GM12878 (cell line): Measurements from ENCODE around the gene ADAMTS13. TPM values are rescaled to one million over a fixed set of nuclear protein-coding genes. Genes with fewer than 3 reads are reported as not detected.

ENCODE experiments used
- ATAC-seq: fragments of 200-7000 bp; cut with Tn5 transposase; 3 replicates; pipeline ENCODE4 v1.9.1; 2020; ENCODE audit warnings: mild to moderate bottlenecking, moderate library complexity
- BruUV-seq: library from RNA; stranded (reverse); fragments of 400-500 nt; replicated peaks from 2 replicates; lab custom pipeline; 2021; lab: Mats Ljungman, UMichigan
- CTCF ChIA-PET: fragments of 300-600 bp; sonication (Branson Sonifier 250); formaldehyde crosslinking; extraction: SDS; loops from one replicate; lab custom pipeline; 2021; ENCODE audit warnings: inconsistent platforms; lab: Yijun Ruan, JAX
- POLR2A ChIA-PET: fragments of 350-600 bp; formaldehyde crosslinking; extraction: SDS; loops from one replicate; lab custom pipeline; 2021; ENCODE audit warnings: inconsistent platforms; lab: Charles Lee
- RAD21 ChIA-PET: fragments of 300-600 bp; sonication (Branson Sonifier 250); formaldehyde crosslinking; loops from one replicate; lab custom pipeline; 2023; ENCODE audit warnings: antibody characterized with exemption; ENCODE audit not compliant: unreplicated experiment; lab: Charles Lee
- SMC1A ChIA-PET: fragments of 300-600 bp; sonication (Branson Sonifier 250); formaldehyde crosslinking; loops from one replicate; lab custom pipeline; 2023; ENCODE audit not compliant: unreplicated experiment, uncharacterized antibody; lab: Charles Lee
- DNase-seq: peaks from one replicate; pipeline ENCODE4 v3.0.0-alpha.2; 2011; ENCODE audit warnings: low read depth, low spot score
- FAIRE-seq: peaks from 3 replicates; lab custom pipeline; 2011; peaks lifted over from hg19 to GRCh38; lab: Jason Lieb, UNC
- H2AFZ ChIP-seq: 2 replicates; pipeline ENCODE4 v1.6.0; 2011; ENCODE audit warnings: low read depth, low read length, control low read depth; ENCODE audit not compliant: control insufficient read depth
- H3K27ac ChIP-seq: 2 replicates; pipeline ENCODE4 v1.5.1; 2011; ENCODE audit warnings: control low read depth; ENCODE audit not compliant: control insufficient read depth, insufficient read depth
- H3K27me3 ChIP-seq, 2 experiments: replicated peaks in 1 of 2; 2 replicates each; pipeline versions ENCODE4 v1.6.0 to v1.6.1; 2011; ENCODE audit warnings: low read length in 1 of 2; ENCODE audit not compliant: control insufficient read depth in 2 of 2, insufficient read depth in 2 of 2
- H3K36me3 ChIP-seq, 2 experiments: 2 replicates each; pipeline ENCODE4 v1.5.1; 2011; ENCODE audit warnings: low read length in 1 of 2; ENCODE audit not compliant: control insufficient read depth in 2 of 2, insufficient read depth in 2 of 2
- H3K4me1 ChIP-seq: 2 replicates; pipeline ENCODE4 v1.6.1; 2011; ENCODE audit warnings: mild to moderate bottlenecking, low read length, moderate library complexity, mixed read lengths; ENCODE audit not compliant: control insufficient read depth, insufficient read depth
- H3K4me2 ChIP-seq: 2 replicates; pipeline ENCODE4 v1.6.0; 2011; ENCODE audit warnings: control low read depth; ENCODE audit not compliant: control insufficient read depth, insufficient read depth
- H3K4me3 ChIP-seq: fragments of 200-600 bp; sonication (generic); 2 replicates; pipeline ENCODE4 v1.5.1; 2016
- H3K79me2 ChIP-seq: 2 replicates; pipeline ENCODE4 v1.6.0; 2011; ENCODE audit warnings: low read length; ENCODE audit not compliant: control insufficient read depth, insufficient read depth
- H3K9ac ChIP-seq: 2 replicates; pipeline ENCODE4 v1.8.0; 2011; ENCODE audit warnings: low read length, control low read depth, mixed read lengths; ENCODE audit not compliant: control insufficient read depth, insufficient read depth
- H3K9me3 ChIP-seq: replicated peaks from 3 replicates; pipeline ENCODE4 v1.5.1; 2011; ENCODE audit warnings: mild to moderate bottlenecking, low read length; ENCODE audit not compliant: control insufficient read depth, insufficient read depth
- H4K20me1 ChIP-seq: 2 replicates; pipeline ENCODE4 v1.6.0; 2011; ENCODE audit not compliant: control insufficient read depth, insufficient read depth
- BCLAF1 ChIP-seq: fragments of 450-650 bp; IDR thresholded peaks from 2 replicates; pipeline ENCODE4 v1.6.1; 2017; ENCODE audit warnings: antibody characterized with exemption, mild to moderate bottlenecking, moderate library complexity
- CBX5 ChIP-seq: sonication (generic); IDR thresholded peaks from 2 replicates; pipeline ENCODE4 v1.6.1; 2016; ENCODE audit warnings: low read depth, moderate library complexity, mild to moderate bottlenecking, inconsistent platforms
- CEBPZ ChIP-seq: fragments of 150-350 bp; IDR thresholded peaks from 2 replicates; pipeline ENCODE4 v1.6.1; 2016; ENCODE audit warnings: low read depth, low read length
- ETV6 ChIP-seq, 2 experiments: fragments of 450-650 bp in 1 of 2; IDR thresholded peaks in 1 of 2; conservative IDR thresholded peaks in 1 of 2; 2 replicates each; pipeline ENCODE4 v1.6.1; 2014; ENCODE audit warnings: antibody characterized with exemption in 1 of 2, borderline replicate concordance in 1 of 2, low read depth in 1 of 2, mild to moderate bottlenecking in 1 of 2, moderate library complexity in 1 of 2
- IRF4 ChIP-seq: IDR thresholded peaks from 2 replicates; pipeline ENCODE4 v1.6.1; 2011; ENCODE audit warnings: low read depth, low read length
- MLLT1 ChIP-seq: fragments of 450-650 bp; IDR thresholded peaks from 2 replicates; pipeline ENCODE4 v1.6.1; 2016; ENCODE audit warnings: mild to moderate bottlenecking
- NFIC ChIP-seq: IDR thresholded peaks from 2 replicates; pipeline ENCODE4 v1.6.1; 2012; ENCODE audit warnings: low read depth, mild to moderate bottlenecking, inconsistent platforms, low read length, moderate library complexity
- POLR2AphosphoS5 ChIP-seq: IDR thresholded peaks from 2 replicates; pipeline ENCODE4 v1.6.1; 2011; ENCODE audit warnings: mild to moderate bottlenecking, low read length, inconsistent platforms
- RB1 ChIP-seq: fragments of 450-650 bp; formaldehyde crosslinking; IDR thresholded peaks from 2 replicates; pipeline ENCODE4 v1.6.1; 2017; ENCODE audit warnings: mild to moderate bottlenecking, borderline replicate concordance
- WGBS: methylation state at CpG from one replicate; pipeline ENCODE4 v1.1.6; 2016; ENCODE audit warnings: low lambda C conversion rate; ENCODE audit not compliant: insufficient replicate concordance, insufficient coverage; ENCODE audit errors: missing lambda C conversion rate; 5-methylcytosine and 5-hydroxymethylcytosine counted together
- in situ Hi-C: fragments of 300-500 bp; cut with MboI; formaldehyde crosslinking; loops from 9 replicates; pipeline ENCODE4 v1.14.3; 2018; ENCODE audit warnings: mixed read lengths
- intact Hi-C: fragments of 100-400 bp; cut with micrococcal nuclease; formaldehyde crosslinking; loops from one replicate; pipeline ENCODE4 v1.14.2; 2022; ENCODE audit not compliant: unreplicated experiment
- polyA plus RNA-seq, 11 experiments: library from polyadenylated mRNA; depleted of rRNA in 4 of 11; unstranded in 6 of 11; stranded (reverse) in 5 of 11; fragments of >200 nt; fragmentation: Nextera tagmentation in 4 of 11; fragmentation: Illumina TruSeq in 1 of 11; extraction: Ambion mirVana in 4 of 11; extraction: Trizol in 1 of 11; gene quantifications; 1 replicate in 1 of 11; 2 replicates in 10 of 11; pipeline versions ENCODE4 v1.2.1 to v1.2.3, GENCODE V29; 2011 to 2016; ENCODE audit warnings: inconsistent platforms in 2 of 11, missing spikeins in 2 of 11, low read depth in 1 of 11
- total RNA-seq, 4 experiments: library from RNA; depleted of rRNA in 3 of 4; stranded (reverse); fragments of >200 nt in 3 of 4; fragmentation: Illumina TruSeq in 1 of 4; extraction: Trizol in 1 of 4; gene quantifications; 2 replicates each; pipeline versions ENCODE4 v1.2.1 to v1.2.3, GENCODE V29; 2013 to 2021

ADAMTS13 gene
- total and polyA plus RNA-seq, 10 of the 15 experiments (the other 5 are each of a cell fraction or from before 2014, with no cell fraction given): 0.08 to 2.4 (median 0.28) TPM

GRCh38 chr9:133386338-133386737 lies 35.8 kb upstream of the ADAMTS13 start (continued):
- TF ChIP-seq BCLAF1: no peak

GRCh38 chr9:133387680-133388079 lies 34.5 kb upstream of the ADAMTS13 start:
- no peak for ATAC-seq
- CTCF ChIA-PET: interaction anchor here (1.3 kb wide), 1 partner anchor 11 kb away, joined by 3 read pairs; the partner anchor contains the start of gene STKLD1
- 40% methylated on average over 9 of the region's 9 CpGs for WGBS
- H3K27me3 ChIP-seq: no peaks in the 10 kb centered on the region
- TF ChIP-seq RB1 (no peak), POLR2AphosphoS5 (no peak), MLLT1 (no peak), CBX5 (no peak), CEBPZ (no peak), NFIC (no peak), IRF4 (no peak), ETV6 (conservative IDR thresholded peaks at IDR 0.05 in 1 of 2, IDR thresholded peaks at IDR 0.05 in 1 of 2; ENCODE audit: borderline replicate concordance in 1 of 2, low read depth in 1 of 2) (no peak)
- TF ChIP-seq, all 136 proteins: peak for 0
- H3K4me1 ChIP-seq: no peaks in the 10 kb centered on the region
- DNase-seq: no peak
- no peak overlapping the region for H3K27ac ChIP-seq
- H3K9me3 ChIP-seq: no peaks in the 10 kb centered on the region
- no peaks in the 10 kb centered on the region for H3K79me2 ChIP-seq
- no peak for FAIRE-seq
- no peaks in the 10 kb centered on the region for H4K20me1 ChIP-seq
- no peak overlapping the region for H3K9ac ChIP-seq
- no peaks in the 10 kb centered on the region for H3K36me3 ChIP-seq
- intact Hi-C loops (no loop called here), in situ Hi-C loops (no loop called here)
- H3K4me3 ChIP-seq: no peak overlapping the region
- ChIA-PET SMC1A (no interaction called here), RAD21 (no interaction called here), POLR2A (interaction anchor here (0.7 kb wide), 1 partner anchor 412 kb away, joined by 3 read pairs; no protein-coding TSS in a partner anchor)
- H3K4me2 ChIP-seq: no peak overlapping the region
- H2AFZ ChIP-seq: no peak overlapping the region
- no TSS peak for BruUV-seq
